B cell (primary cell): ENCODE results near the gene EIF3K. TPM values are rescaled to one million over a fixed set of nuclear protein-coding genes. Genes with fewer than 3 reads are reported as not detected.

Source experiments
- ATAC-seq: fragments of 200-7000 bp; cut with Tn5 transposase; one replicate; pipeline ENCODE4 v1.10.0; 2021; ENCODE audit warnings: low read depth, mild to moderate bottlenecking, moderate number of reproducible peaks, moderate library complexity
- CTCF ChIA-PET: fragments of 350-600 bp; sonication (Branson Sonifier 250); formaldehyde crosslinking; loops from one replicate; lab custom pipeline; 2021; ENCODE audit warnings: antibody characterized with exemption, inconsistent platforms; lab: Charles Lee
- POLR2A ChIA-PET: fragments of 350-600 bp; sonication (Branson Sonifier 250); formaldehyde crosslinking; loops from one replicate; lab custom pipeline; 2021; ENCODE audit warnings: antibody characterized with exemption; lab: Charles Lee
- DNase-seq: peaks from one replicate; pipeline ENCODE4 v3.0.0; 2013
- H2AFZ ChIP-seq: 2 replicates; pipeline ENCODE4 v1.6.1; 2012; ENCODE audit warnings: mild to moderate bottlenecking, low read depth, low read length; ENCODE audit not compliant: insufficient read depth, poor library complexity, severe bottlenecking
- H3K27ac ChIP-seq, 2 donors: 1 replicate in 1 of 2; 2 replicates in 1 of 2; pipeline ENCODE4 v1.5.1; 2012 to 2013; ENCODE audit warnings: low read length in 2 of 2, mild to moderate bottlenecking in 2 of 2, moderate library complexity in 1 of 2
- H3K27me3 ChIP-seq, 4 experiments: fragments of 200-600 bp in 1 of 4; sonication (generic) in 1 of 4; replicated peaks in 1 of 4; 1 replicate in 2 of 4; 2 replicates in 2 of 4; pipeline versions ENCODE4 v1.6.1 to v1.7.0; 2013 to 2016; ENCODE audit warnings: low read length in 3 of 4, mild to moderate bottlenecking in 2 of 4, mixed read lengths in 1 of 4, moderate library complexity in 1 of 4; ENCODE audit not compliant: insufficient read depth in 4 of 4, control insufficient read depth in 3 of 4; ENCODE audit errors: control extremely low read depth in 1 of 4
- H3K36me3 ChIP-seq, 2 experiments: replicated peaks in 1 of 2; 1 replicate in 1 of 2; 2 replicates in 1 of 2; pipeline versions ENCODE4 v1.6.1 to v1.7.1; 2013; ENCODE audit warnings: low read length in 1 of 2; ENCODE audit not compliant: insufficient read depth in 2 of 2, control insufficient read depth in 1 of 2; ENCODE audit errors: control extremely low read depth in 1 of 2, extremely low read depth in 1 of 2
- H3K4me1 ChIP-seq, 2 donors: fragments of 200-600 bp in 1 of 2; sonication (generic) in 1 of 2; 1 replicate in 1 of 2; 2 replicates in 1 of 2; pipeline versions ENCODE4 v1.5.1 to v1.6.1; 2013 to 2017; ENCODE audit warnings: low read length in 2 of 2; ENCODE audit not compliant: control insufficient read depth in 2 of 2, insufficient read depth in 2 of 2
- H3K4me2 ChIP-seq: replicated peaks from 2 replicates; pipeline ENCODE3; 2012; ENCODE audit warnings: mild to moderate bottlenecking, low read depth, low read length; ENCODE audit not compliant: poor library complexity, severe bottlenecking
- H3K4me3 ChIP-seq, 5 experiments: fragments of 200-600 bp in 1 of 5; sonication (generic) in 1 of 5; 1 replicate in 3 of 5; 2 replicates in 2 of 5; pipeline versions ENCODE4 v1.5.1 to v1.7.0; 2011 to 2016; ENCODE audit warnings: low read length in 4 of 5, mild to moderate bottlenecking in 4 of 5, low read depth in 2 of 5, control low read depth in 1 of 5, moderate library complexity in 1 of 5; ENCODE audit not compliant: insufficient read depth in 1 of 5; ENCODE audit errors: control extremely low read depth in 1 of 5, extremely low read depth in 1 of 5
- H3K79me2 ChIP-seq: fragments of 200-600 bp; sonication (generic); one replicate; pipeline ENCODE4 v1.6.0; 2016; ENCODE audit warnings: low read length; ENCODE audit not compliant: control insufficient read depth, insufficient read depth
- H3K9ac ChIP-seq: fragments of 200-600 bp; sonication (generic); 2 replicates; pipeline ENCODE4 v1.6.1; 2017; ENCODE audit warnings: mild to moderate bottlenecking, low read length, moderate library complexity
- H3K9me3 ChIP-seq, 3 donors: one replicate each; pipeline versions ENCODE4 v1.6.1 to v1.7.1; 2013; ENCODE audit warnings: low read length in 2 of 3; ENCODE audit not compliant: control insufficient read depth in 2 of 3, insufficient read depth in 1 of 3; ENCODE audit errors: control extremely low read depth in 1 of 3
- H4K20me1 ChIP-seq: 2 replicates; pipeline ENCODE4 v1.6.0; 2012; ENCODE audit warnings: mild to moderate bottlenecking, low read length; ENCODE audit not compliant: insufficient read depth, control insufficient read depth, poor library complexity, severe bottlenecking
- H3K27ac Mint-ChIP-seq: one replicate; pipeline ENCODE4 v1.8.0; 2021; ENCODE audit warnings: mixed read lengths
- H3K27me3 Mint-ChIP-seq: one replicate; pipeline ENCODE4 v1.8.0; 2021; ENCODE audit warnings: mixed read lengths
- H3K4me1 Mint-ChIP-seq: one replicate; pipeline ENCODE4 v1.8.0; 2021; ENCODE audit warnings: mixed read lengths
- H3K4me3 Mint-ChIP-seq: one replicate; pipeline ENCODE4 v1.8.0; 2021; ENCODE audit warnings: mixed read lengths
- H3K9me3 Mint-ChIP-seq: one replicate; pipeline ENCODE4 v1.8.0; 2022; ENCODE audit warnings: mixed read lengths; ENCODE audit not compliant: insufficient read depth
- CTCF ChIP-seq: fragments of 200-600 bp; IDR thresholded peaks from one replicate; pipeline ENCODE4 v1.8.0; 2022; ENCODE audit warnings: antibody characterized with exemption, mild to moderate bottlenecking
- EZH2 ChIP-seq: IDR thresholded peaks from 2 replicates; pipeline ENCODE4 v1.6.1; 2012; ENCODE audit warnings: borderline replicate concordance, low read depth, mild to moderate bottlenecking, moderate library complexity, low read length; ENCODE audit not compliant: insufficient read depth, poor library complexity, severe bottlenecking
- WGBS: methylation state at CpG from one replicate; pipeline ENCODE4 v1.1.5; 2013; ENCODE audit warnings: missing lambda C conversion rate; ENCODE audit not compliant: insufficient coverage; 5-methylcytosine and 5-hydroxymethylcytosine counted together
- intact Hi-C: fragments of 100-400 bp; cut with micrococcal nuclease; formaldehyde crosslinking; loops from one replicate; pipeline ENCODE4 v1.10.0; 2022
- polyA plus RNA-seq: library from polyadenylated mRNA; depleted of rRNA; stranded (reverse); fragments of >200 nt; gene quantifications from 2 replicates; pipeline ENCODE4 v1.2.3, GENCODE V29; 2012
- total RNA-seq, 2 donors: library from RNA; stranded (reverse); fragments of 120-200 nt in 1 of 2; gene quantifications; 1 replicate in 1 of 2; 2 replicates in 1 of 2; pipeline versions ENCODE4 v1.2.3 to v1.2.4, GENCODE V29; 2013 to 2022

Gene EIF3K
- total and polyA plus RNA-seq, 2 donors (not counting 1 experiment from before 2014, with no cell fraction given) = 284 to 773 TPM

- Histone ChIP-seq H3K9ac (peak overlapping the region; percentile 8), H3K4me1 (peaks cover 57 to 60% of the 10 kb centered on the region in 2 donors), H4K20me1 (peaks cover 29% of the 10 kb centered on the region), H2AFZ (no peak overlapping the region), H3K4me3 (peak overlapping the region in 1 of 5 experiments; percentile 15), H3K27ac (peak overlapping the region; percentile 51 to 89), H3K79me2 (peaks cover 100% of the 10 kb centered on the region), H3K27me3 (no peaks in the 10 kb centered on the region), H3K9me3 (no peaks in the 10 kb centered on the region), H3K4me2 (peak overlapping the region; percentile 55), H3K36me3 (peaks cover 0 to 13% of the 10 kb centered on the region in 2 experiments)
- H3K4me1 Mint-ChIP-seq = peaks cover 62% of the 10 kb centered on the region
- TF ChIP-seq CTCF (no peak), EZH2 (no peak)
- CTCF ChIA-PET = interaction anchor here (0.6 to 1.6 kb wide), 2 partner anchors 22 to 28 kb away, joined by 3 read pairs; no protein-coding TSS in a partner anchor
- H3K9me3 Mint-ChIP-seq = no peaks in the 10 kb centered on the region
- POLR2A ChIA-PET = interaction anchor here (0.6 kb wide), 1 partner anchor 274 kb away, joined by 4 read pairs; no protein-coding TSS in a partner anchor
- intact Hi-C loops = no loop called here
- WGBS = 13% methylated on average over 5 of the region's 7 CpGs
- DNase-seq = peak; percentile 55
- H3K4me3 Mint-ChIP-seq = peak overlapping the region; percentile 30
- no peaks in the 10 kb centered on the region for H3K27me3 Mint-ChIP-seq
- peak; percentile 39 for ATAC-seq
- H3K27ac Mint-ChIP-seq = peak overlapping the region; percentile 77
These were observed 45.7 kb downstream of the EIF3K start for GRCh38 chr19:38664503-38665211.
